Activated CD8-positive, alpha-beta T cell treated with anti-CD3 and anti-CD28 coated beads for 36 hours (primary cell): ENCODE measurements around the gene SLC24A3. TPM values are rescaled to one million over a fixed set of nuclear protein-coding genes. Genes with fewer than 3 reads are reported as not detected.

ENCODE experiments used
- ATAC-seq: fragments of 200-7000 bp; cut with Tn5 transposase; one replicate; pipeline ENCODE4 v1.10.0; 2021; ENCODE audit warnings: mild to moderate bottlenecking, moderate library complexity
- CTCF ChIA-PET: fragments of 350-600 bp; sonication (Branson Sonifier 250); formaldehyde crosslinking; loops from one replicate; lab custom pipeline; 2021; ENCODE audit warnings: antibody characterized with exemption; lab: Charles Lee
- POLR2A ChIA-PET: fragments of 350-600 bp; sonication (Branson Sonifier 250); formaldehyde crosslinking; loops from one replicate; lab custom pipeline; 2021; ENCODE audit warnings: antibody characterized with exemption; lab: Charles Lee
- DNase-seq: peaks from one replicate; pipeline ENCODE4 v3.0.0-alpha.2; 2020
- H3K27ac Mint-ChIP-seq: one replicate; pipeline ENCODE4 v1.8.0; 2021; ENCODE audit warnings: mild to moderate bottlenecking, mixed read lengths
- H3K27me3 Mint-ChIP-seq: one replicate; pipeline ENCODE4 v1.8.0; 2021; ENCODE audit warnings: mixed read lengths
- H3K36me3 Mint-ChIP-seq: one replicate; pipeline ENCODE4 v1.8.0; 2021; ENCODE audit warnings: low read depth, mixed read lengths
- H3K4me1 Mint-ChIP-seq: one replicate; pipeline ENCODE4 v1.8.0; 2021; ENCODE audit warnings: low read depth, mixed read lengths
- H3K4me3 Mint-ChIP-seq: one replicate; pipeline ENCODE4 v1.8.0; 2021; ENCODE audit warnings: mild to moderate bottlenecking, moderate library complexity, mixed read lengths
- H3K9me3 Mint-ChIP-seq: one replicate; pipeline ENCODE4 v1.8.0; 2021; ENCODE audit warnings: mixed read lengths
- CTCF ChIP-seq: fragments of 200-600 bp; IDR thresholded peaks from one replicate; pipeline ENCODE4 v1.8.0; 2022; ENCODE audit warnings: antibody characterized with exemption, mild to moderate bottlenecking
- intact Hi-C: fragments of 100-400 bp; cut with micrococcal nuclease; formaldehyde crosslinking; loops from one replicate; pipeline ENCODE4 v1.10.0; 2022
- total RNA-seq, 2 experiments: library from RNA; stranded (reverse); gene quantifications; one replicate each; pipeline ENCODE4 v1.2.3, GENCODE V29; 2021

SLC24A3 gene
- total RNA-seq, 2 experiments from 2014 or later, result not detected

- ATAC-seq (no peak), DNase-seq (no peak)
- intact Hi-C loops, result no loop called here
- no peaks in the 10 kb centered on the region for H3K27me3 Mint-ChIP-seq
- no peak for TF ChIP-seq CTCF
- ChIA-PET CTCF (no interaction called here), POLR2A (no interaction called here)
- no peaks in the 10 kb centered on the region for H3K4me1 Mint-ChIP-seq
- no peak overlapping the region for H3K27ac Mint-ChIP-seq
- H3K36me3 Mint-ChIP-seq, result no peaks in the 10 kb centered on the region
- H3K9me3 Mint-ChIP-seq, result peaks cover 5% of the 10 kb centered on the region
- H3K4me3 Mint-ChIP-seq, result no peak overlapping the region
Observed at GRCh38 chr20:19392344-19393130, 180.1 kb downstream of the SLC24A3 start.

DNA sequence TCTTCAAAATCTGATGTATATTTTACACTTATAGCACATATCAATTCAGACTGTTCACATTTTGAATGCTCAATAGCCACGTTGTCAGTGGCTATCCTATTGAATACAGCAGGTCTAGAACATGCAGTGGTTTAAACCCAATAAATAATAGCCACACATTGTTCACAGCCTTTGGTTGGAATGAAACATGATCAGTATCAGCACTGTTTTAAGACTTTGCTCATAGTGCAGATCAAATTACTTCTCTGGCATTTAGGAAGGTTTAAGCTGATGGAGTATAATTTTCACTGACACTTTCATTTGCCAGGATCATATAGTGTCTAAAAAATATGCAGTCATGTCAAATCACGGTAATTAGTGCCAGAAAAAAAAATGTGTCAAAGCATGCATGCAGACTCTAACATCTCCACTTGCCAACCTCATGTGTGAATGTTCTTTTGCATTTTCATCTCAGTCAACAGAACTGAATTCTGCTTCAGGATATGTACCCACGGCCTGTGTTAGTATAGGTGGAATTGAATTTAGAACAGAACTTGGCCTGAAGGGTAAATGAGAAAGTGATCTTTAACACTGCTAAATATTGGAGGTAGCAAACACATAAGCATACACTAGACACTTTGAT is 184.1 kb downstream of the SLC24A3 start:
- no peak for TF ChIP-seq CTCF
- ChIA-PET POLR2A (no interaction called here), CTCF (no interaction called here)
- DNase-seq (no peak), ATAC-seq (no peak)
- intact Hi-C loops, result no loop called here
- no peaks in the 10 kb centered on the region for H3K4me1 Mint-ChIP-seq
- peaks cover 3% of the 10 kb centered on the region for H3K9me3 Mint-ChIP-seq
- no peak overlapping the region for H3K4me3 Mint-ChIP-seq
- H3K27me3 Mint-ChIP-seq, result no peaks in the 10 kb centered on the region
- no peaks in the 10 kb centered on the region for H3K36me3 Mint-ChIP-seq
- no peak overlapping the region for H3K27ac Mint-ChIP-seq

GRCh38 chr20:19397226-19397625 is 184.8 kb downstream of the SLC24A3 start:
- no peaks in the 10 kb centered on the region for H3K36me3 Mint-ChIP-seq
- H3K27me3 Mint-ChIP-seq, result no peaks in the 10 kb centered on the region
- TF ChIP-seq CTCF, result no peak
- H3K9me3 Mint-ChIP-seq, result peaks cover 3% of the 10 kb centered on the region
- ChIA-PET CTCF (no interaction called here), POLR2A (no interaction called here)
- H3K4me3 Mint-ChIP-seq, result no peak overlapping the region
- H3K27ac Mint-ChIP-seq, result no peak overlapping the region
- ATAC-seq (no peak), DNase-seq (no peak)
- intact Hi-C loops, result no loop called here
- no peaks in the 10 kb centered on the region for H3K4me1 Mint-ChIP-seq

DNA sequence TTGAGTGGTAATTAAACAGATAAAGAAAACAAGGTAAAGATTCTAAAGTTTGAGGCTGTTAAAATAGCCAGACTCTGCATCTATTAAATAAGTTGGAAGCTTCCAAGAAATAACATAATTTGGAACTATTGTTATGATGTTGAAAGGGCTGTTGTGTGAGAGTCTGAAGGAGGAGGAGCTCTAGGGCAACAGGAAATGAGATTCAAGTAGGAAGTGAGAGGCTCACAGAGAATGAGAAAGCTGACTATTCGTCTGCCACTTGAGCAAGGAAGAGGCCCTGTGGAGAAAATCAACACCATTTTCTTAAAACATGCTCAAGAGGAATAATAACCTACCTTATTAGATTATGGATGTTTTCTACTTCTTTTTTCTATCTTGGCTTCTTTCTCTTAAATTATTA is 185.2 kb downstream of the SLC24A3 start:
- intact Hi-C loops, result no loop called here

More for the DNA sequence above, 185.2 kb downstream of the SLC24A3 start:
- no peak overlapping the region for H3K4me3 Mint-ChIP-seq
- no peaks in the 10 kb centered on the region for H3K27me3 Mint-ChIP-seq
- POLR2A ChIA-PET, result no interaction called here
- CTCF ChIA-PET, result no interaction called here
- H3K9me3 Mint-ChIP-seq, result peaks cover 3% of the 10 kb centered on the region
- H3K36me3 Mint-ChIP-seq, result no peaks in the 10 kb centered on the region
- no peak overlapping the region for H3K27ac Mint-ChIP-seq
- H3K4me1 Mint-ChIP-seq, result no peaks in the 10 kb centered on the region
- TF ChIP-seq CTCF, result no peak
- DNase-seq, result no peak
- ATAC-seq, result no peak
